ENCODE data around the gene DTNB. TPM values are rescaled to one million over a fixed set of nuclear protein-coding genes. Genes with fewer than 3 reads are reported as not detected.

Gene DTNB
- total and polyA plus RNA-seq, 2 donors (not counting 1 experiment from before 2014, with no cell fraction given) = 5.1 to 5.4 TPM

DNA sequence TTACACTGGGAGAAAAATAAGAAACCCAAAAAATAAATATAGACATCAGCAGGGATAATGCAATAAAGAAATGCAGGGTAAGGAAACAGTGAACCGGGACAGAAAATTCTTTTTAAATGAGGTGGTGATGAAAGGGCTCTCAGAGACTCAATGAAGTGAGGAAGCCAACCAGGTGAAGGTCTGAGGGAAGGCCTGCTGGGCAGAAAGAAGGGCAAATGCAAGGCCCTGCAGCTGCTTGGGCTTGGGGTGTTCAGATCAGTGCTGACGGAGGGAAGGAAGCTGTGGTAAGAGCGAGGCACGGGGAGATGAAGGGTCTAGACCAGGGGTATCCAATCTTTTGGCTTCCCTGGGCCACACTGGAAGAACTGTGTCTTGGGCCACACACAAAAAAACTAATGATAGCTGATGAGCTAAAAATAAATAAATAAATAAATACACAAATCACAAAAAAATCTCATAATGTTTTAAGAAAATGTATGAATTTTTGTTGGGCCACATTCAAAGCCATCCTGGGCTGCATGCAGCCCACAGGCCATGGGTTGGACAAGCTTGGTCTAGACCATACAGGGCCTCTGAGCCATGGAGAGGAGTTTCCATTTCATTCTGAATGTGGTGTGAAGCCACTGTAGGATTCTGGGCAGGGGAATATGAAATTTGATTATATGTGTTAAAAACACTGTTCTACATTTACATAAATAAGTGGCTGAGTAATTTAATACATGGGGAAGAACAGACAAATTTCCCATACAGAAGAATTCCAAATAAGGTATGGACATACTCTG is 235.3 kb downstream of the DTNB start:
- TF ChIP-seq EZH2 (IDR thresholded peaks at IDR 0.05; ENCODE audit: low read length, missing control alignments) = no peak
- TF ChIP-seq, protein P1, sequence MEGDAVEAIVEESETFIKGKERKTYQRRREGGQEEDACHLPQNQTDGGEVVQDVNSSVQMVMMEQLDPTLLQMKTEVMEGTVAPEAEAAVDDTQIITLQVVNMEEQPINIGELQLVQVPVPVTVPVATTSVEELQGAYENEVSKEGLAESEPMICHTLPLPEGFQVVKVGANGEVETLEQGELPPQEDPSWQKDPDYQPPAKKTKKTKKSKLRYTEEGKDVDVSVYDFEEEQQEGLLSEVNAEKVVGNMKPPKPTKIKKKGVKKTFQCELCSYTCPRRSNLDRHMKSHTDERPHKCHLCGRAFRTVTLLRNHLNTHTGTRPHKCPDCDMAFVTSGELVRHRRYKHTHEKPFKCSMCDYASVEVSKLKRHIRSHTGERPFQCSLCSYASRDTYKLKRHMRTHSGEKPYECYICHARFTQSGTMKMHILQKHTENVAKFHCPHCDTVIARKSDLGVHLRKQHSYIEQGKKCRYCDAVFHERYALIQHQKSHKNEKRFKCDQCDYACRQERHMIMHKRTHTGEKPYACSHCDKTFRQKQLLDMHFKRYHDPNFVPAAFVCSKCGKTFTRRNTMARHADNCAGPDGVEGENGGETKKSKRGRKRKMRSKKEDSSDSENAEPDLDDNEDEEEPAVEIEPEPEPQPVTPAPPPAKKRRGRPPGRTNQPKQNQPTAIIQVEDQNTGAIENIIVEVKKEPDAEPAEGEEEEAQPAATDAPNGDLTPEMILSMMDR (conservative IDR thresholded peaks at IDR 0.05 in 1 of 2, IDR thresholded peaks at IDR 0.05 in 1 of 2; ENCODE audit: low read depth in 1 of 2, low read length in 2 of 2) = no peak
- Histone ChIP-seq H2AFZ (ENCODE audit: low read length) (no peak overlapping the region), H3K27me3 (ENCODE audit: control insufficient read depth, insufficient read depth, low read length) (no peaks in the 10 kb centered on the region), H3K4me2 (ENCODE audit: extremely low read depth, insufficient read depth, low read length) (no peak overlapping the region), H3K36me3 (ENCODE audit: control insufficient read depth, insufficient read depth, low read length) (no peaks in the 10 kb centered on the region), H3K27ac (ENCODE audit: insufficient read depth, low read length) (no peak overlapping the region), H3K9me3 (ENCODE audit: control insufficient read depth, insufficient read depth, low read depth, low read length) (no peaks in the 10 kb centered on the region), H3K79me2 (ENCODE audit: control insufficient read depth, insufficient read depth, low read length) (no peaks in the 10 kb centered on the region), H4K20me1 (ENCODE audit: control insufficient read depth, extremely low read depth, insufficient read depth, low read length) (no peaks in the 10 kb centered on the region), H3K4me1 (ENCODE audit: control insufficient read depth, extremely low read depth, insufficient read depth, low read length) (no peaks in the 10 kb centered on the region), H3K9ac (ENCODE audit: insufficient read depth, low read length) (no peak overlapping the region), H3K4me3 (replicated peaks in 1 of 4; ENCODE audit: control extremely low read depth in 1 of 4, insufficient read depth in 1 of 4, low read depth in 3 of 4, low read length in 4 of 4) (no peak overlapping the region)
- DNase-seq (ENCODE audit: low read depth in 2 of 2) = no peak

DNA sequence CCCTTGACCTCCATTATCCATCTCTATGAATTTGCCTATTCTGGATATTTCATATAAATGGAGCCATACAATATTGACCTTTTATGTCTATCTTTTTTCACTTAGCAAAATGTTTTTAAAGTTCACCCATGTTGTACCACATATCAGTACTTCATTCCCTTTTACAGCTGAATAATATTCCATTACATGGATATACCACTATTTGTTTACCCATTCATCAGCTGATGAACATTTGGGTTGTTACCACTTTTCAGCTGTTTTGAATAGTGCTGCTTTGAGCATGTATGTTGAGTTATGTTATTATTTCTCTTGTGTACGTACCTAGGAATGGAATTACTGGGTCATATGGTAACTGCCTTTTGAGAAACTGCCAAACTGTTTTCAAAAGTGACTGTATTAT is 238.0 kb downstream of the DTNB start:
- H3K79me2 ChIP-seq (ENCODE audit: control insufficient read depth, insufficient read depth, low read length) = no peaks in the 10 kb centered on the region
- no peak overlapping the region for H2AFZ ChIP-seq (ENCODE audit: low read length)
- DNase-seq (ENCODE audit: low read depth in 2 of 2) = no peak
- no peak overlapping the region for H3K9ac ChIP-seq (ENCODE audit: insufficient read depth, low read length)
- no peak overlapping the region for H3K4me3 ChIP-seq (replicated peaks in 1 of 4; ENCODE audit: control extremely low read depth in 1 of 4, insufficient read depth in 1 of 4, low read depth in 3 of 4, low read length in 4 of 4)
- no peak overlapping the region for H3K4me2 ChIP-seq (ENCODE audit: extremely low read depth, insufficient read depth, low read length)
- H4K20me1 ChIP-seq (ENCODE audit: control insufficient read depth, extremely low read depth, insufficient read depth, low read length) = no peaks in the 10 kb centered on the region
- TF ChIP-seq, protein P1 (conservative IDR thresholded peaks at IDR 0.05 in 1 of 2, IDR thresholded peaks at IDR 0.05 in 1 of 2; ENCODE audit: low read depth in 1 of 2, low read length in 2 of 2) = no peak
- TF ChIP-seq EZH2 (IDR thresholded peaks at IDR 0.05; ENCODE audit: low read length, missing control alignments) = no peak
- no peak overlapping the region for H3K27ac ChIP-seq (ENCODE audit: insufficient read depth, low read length)
- H3K4me1 ChIP-seq (ENCODE audit: control insufficient read depth, extremely low read depth, insufficient read depth, low read length) = no peaks in the 10 kb centered on the region
- H3K36me3 ChIP-seq (ENCODE audit: control insufficient read depth, insufficient read depth, low read length) = no peaks in the 10 kb centered on the region
- H3K9me3 ChIP-seq (ENCODE audit: control insufficient read depth, insufficient read depth, low read depth, low read length) = no peaks in the 10 kb centered on the region
- no peaks in the 10 kb centered on the region for H3K27me3 ChIP-seq (ENCODE audit: control insufficient read depth, insufficient read depth, low read length)

DNA sequence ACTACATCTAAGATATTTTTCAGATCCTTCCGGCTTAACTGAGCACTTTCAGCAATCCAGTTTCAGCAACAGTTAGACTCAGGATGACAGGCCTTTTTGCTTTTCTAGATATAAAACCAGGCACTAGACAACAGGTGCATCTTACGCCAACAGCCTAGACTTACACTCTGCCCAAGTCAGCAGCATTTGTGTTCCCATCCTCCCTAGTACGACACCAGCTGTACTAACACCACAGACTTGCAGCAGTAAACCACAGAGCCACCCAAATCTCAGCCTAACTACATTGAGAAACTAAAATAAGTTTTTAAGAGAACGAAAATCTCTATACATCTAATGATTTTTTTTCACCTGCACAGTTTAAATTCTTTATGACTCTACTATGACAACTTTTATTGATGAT is 241.8 kb downstream of the DTNB start:
- Histone ChIP-seq H4K20me1 (ENCODE audit: control insufficient read depth, extremely low read depth, insufficient read depth, low read length) (no peaks in the 10 kb centered on the region), H2AFZ (ENCODE audit: low read length) (no peak overlapping the region), H3K27me3 (ENCODE audit: control insufficient read depth, insufficient read depth, low read length) (no peaks in the 10 kb centered on the region), H3K27ac (ENCODE audit: insufficient read depth, low read length) (no peak overlapping the region), H3K4me3 (replicated peaks in 1 of 4; ENCODE audit: control extremely low read depth in 1 of 4, insufficient read depth in 1 of 4, low read depth in 3 of 4, low read length in 4 of 4) (no peak overlapping the region), H3K9me3 (ENCODE audit: control insufficient read depth, insufficient read depth, low read depth, low read length) (no peaks in the 10 kb centered on the region), H3K4me2 (ENCODE audit: extremely low read depth, insufficient read depth, low read length) (no peak overlapping the region), H3K9ac (ENCODE audit: insufficient read depth, low read length) (no peak overlapping the region), H3K36me3 (ENCODE audit: control insufficient read depth, insufficient read depth, low read length) (no peaks in the 10 kb centered on the region), H3K4me1 (ENCODE audit: control insufficient read depth, extremely low read depth, insufficient read depth, low read length) (no peaks in the 10 kb centered on the region), H3K79me2 (ENCODE audit: control insufficient read depth, insufficient read depth, low read length) (no peaks in the 10 kb centered on the region)
- TF ChIP-seq, protein P1 (conservative IDR thresholded peaks at IDR 0.05 in 1 of 2, IDR thresholded peaks at IDR 0.05 in 1 of 2; ENCODE audit: low read depth in 1 of 2, low read length in 2 of 2) = no peak
- TF ChIP-seq EZH2 (IDR thresholded peaks at IDR 0.05; ENCODE audit: low read length, missing control alignments) = no peak
- no peak for DNase-seq (ENCODE audit: low read depth in 2 of 2)

Measured in fibroblast of lung (primary cell).